ENCODE data around the gene BABAM2.

The BABAM2 gene

DNA sequence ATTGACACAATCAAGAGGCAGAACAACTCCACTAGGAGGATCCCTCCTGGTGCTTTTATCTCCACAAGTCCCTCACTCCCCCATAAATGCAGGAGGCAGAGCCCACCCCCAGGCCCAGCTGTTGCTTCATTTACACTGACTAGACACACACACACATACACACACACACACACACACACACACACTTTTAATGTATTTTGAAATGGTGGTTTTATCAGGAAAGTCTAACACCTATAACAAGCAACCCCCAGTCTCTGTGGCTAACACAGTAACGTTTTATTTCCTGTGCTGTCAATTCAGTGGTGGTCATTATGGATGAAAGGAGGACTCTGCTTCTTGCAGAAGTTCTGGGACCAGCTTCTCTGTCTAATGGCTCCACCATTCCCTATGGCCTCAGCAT, 376.8 kb downstream of the BABAM2 start:
- no peak for DNase-seq

DNA sequence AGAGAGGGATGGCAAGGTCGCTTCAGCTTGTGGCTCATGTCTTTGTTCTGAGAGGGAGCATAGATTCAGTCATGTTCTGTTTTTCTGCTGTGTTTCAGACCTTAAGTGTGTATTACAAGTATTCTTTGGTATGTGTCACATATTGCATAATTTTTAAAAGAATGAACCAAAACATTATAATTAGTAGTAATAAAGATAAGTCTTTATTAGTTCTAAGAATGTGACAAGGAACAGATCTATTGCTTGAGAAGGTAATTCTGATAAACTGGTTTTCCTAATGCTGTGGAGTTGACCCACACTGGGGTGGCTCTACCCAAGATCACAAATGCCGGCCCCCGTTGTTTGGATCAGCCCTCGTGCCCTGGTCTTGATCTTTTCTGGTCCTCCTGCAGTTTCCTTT, 377.9 kb downstream of the BABAM2 start:
- no peak for DNase-seq

DNA sequence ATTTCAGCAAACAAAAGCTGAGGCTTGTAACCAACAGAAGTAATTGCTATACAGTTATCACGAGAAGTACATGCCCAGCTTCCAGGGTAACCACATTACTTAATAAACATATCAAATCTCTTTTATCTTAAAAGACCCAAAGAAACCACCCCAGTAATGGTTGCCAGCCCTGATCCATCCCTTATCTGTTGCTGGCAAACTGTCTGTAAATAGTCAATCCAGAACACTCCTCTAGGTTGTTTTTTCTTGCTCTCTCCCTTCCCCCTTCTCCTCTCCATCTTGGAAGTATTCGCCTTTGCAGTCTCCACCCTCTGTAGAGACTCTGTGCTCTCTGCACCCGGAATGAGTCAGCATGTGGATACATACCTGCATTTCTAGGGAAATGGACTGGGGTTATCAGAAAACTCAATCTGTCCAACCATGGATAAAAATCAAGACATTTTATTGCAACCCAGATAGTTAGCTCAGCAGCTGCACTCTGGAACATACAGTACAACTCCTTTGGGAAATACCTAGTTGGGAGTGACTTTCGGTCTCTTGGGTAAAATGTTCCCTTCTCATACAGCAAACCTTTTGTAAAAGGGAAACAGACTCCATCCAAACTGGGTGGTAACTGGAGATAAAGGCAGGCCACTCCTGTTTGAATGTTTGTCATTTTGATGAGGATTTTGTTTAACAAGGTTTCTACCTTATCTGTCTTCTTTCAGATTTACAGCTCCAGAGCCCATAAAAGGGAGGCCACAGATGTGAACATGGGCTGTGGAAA, 378.7 kb downstream of the BABAM2 start:
- DNase-seq, result no peak

DNA sequence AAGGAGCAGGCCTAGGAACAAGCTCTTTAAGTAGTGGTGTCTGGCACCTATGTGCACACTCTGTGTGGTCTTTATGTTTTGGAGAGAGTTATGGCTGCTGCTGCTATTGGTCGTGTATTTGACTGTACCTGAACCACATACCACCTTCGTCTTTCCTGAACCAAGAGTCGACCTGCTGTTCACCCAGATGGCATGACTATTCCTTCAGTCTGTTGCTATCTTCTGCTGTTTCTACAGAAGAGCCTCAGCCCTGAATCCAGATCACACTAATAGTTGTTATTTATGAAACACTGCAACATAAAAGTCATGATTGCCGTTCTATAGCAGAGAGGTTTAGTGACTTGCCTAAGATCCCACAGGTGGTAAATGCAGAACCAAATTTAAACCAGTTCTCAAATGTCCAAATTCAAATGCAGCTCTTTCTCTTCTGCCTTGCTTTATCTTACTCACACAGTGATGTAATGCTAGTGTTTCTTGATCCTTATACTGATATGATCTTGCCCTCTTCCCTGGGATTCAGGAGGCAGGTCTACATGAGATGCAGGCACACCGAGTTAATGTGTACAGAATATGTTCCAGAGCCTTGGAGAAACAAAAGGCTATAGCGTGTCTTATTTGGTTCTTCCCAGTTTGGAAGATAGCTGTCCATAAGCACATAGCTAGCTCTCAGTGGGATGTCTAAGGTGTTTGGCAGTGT, 380.1 kb downstream of the BABAM2 start:
- DNase-seq, result no peak

DNA sequence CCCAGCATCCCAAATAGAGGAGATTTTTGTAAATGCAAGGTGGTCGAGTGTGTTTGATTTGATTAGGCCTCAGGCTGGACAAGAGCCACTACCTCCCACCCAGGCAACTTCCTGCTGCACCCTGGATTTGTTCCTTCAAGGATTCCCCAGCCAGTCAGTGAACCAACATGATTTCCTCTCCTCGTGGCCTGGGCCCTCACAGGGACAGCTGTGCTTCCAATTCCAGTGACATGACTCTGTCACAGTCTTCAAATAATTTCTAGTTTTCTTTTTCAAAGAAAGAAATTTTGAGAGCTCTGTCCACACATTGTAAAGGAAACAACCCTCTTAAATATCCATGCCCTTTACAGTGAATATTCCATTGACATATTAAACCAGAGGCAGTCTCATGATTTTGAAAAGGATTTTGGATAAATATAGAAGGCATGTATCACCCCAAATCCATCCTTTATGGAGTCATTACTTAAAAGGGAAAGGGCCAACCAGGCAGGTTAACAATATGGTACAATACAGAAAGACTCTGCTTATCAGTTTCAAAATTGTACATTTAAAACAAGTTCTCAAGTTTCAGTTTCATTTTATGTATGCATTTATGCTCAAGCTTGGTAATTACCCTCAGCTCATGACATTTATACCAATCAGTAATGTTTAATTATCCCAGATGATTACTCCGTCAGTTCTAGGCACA, 380.8 kb downstream of the BABAM2 start:
- DNase-seq, result no peak

- DNase-seq, result no peak
Measured at GRCh38 chr2:28271919-28272250, 381.4 kb downstream of the BABAM2 start.

DNA sequence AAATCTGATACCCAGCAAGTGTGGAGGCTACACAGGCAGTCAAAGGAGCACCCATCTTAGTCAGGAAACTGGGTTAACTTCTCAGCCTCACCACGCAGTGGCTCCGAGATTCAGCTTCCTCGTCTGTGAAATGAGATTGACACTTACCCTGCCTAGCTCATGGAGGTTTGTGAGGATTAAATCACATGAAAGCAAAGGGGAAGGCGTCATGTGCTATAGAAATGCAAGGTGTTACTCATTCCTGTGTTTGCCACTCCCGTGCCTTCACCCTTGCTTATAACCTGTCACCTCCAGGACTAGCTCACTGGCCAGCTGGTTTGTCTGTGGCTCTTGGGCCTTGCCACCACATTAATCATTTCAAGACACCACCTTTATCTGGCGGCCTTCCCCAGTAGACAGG, 383.2 kb downstream of the BABAM2 start:
- DNase-seq, result no peak

GRCh38 chr2:28274911-28275685, 384.6 kb downstream of the BABAM2 start:
- DNase-seq, result no peak

DNA sequence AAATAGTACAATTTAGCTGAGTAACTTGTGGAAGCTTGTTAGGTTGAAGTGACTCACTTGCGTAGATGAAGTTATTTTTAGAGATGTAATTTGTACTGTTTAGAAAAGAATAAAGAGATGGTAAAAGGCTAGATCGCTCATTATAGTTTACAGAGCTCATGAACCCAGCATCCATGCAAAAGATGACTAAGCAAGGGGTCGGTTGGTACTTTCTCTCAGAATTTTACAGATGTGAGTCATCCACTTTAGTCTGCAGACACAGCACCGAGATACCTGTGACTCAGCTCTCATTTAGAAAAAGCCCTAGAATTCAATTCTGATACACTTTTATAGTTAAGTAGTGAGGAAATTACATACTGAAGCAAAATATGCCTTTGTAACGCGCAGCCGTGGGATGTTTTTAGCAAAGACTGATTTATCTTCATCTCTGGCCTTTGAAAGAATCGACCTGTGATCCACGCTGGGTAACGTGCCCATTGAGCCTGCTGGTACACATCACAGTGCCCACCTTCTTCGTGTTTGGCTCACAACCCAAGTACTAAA, 385.6 kb downstream of the BABAM2 start:
- peak; percentile 13 for DNase-seq

GRCh38 chr2:28276807-28277206, 386.3 kb downstream of the BABAM2 start:
- no peak for DNase-seq

DNA sequence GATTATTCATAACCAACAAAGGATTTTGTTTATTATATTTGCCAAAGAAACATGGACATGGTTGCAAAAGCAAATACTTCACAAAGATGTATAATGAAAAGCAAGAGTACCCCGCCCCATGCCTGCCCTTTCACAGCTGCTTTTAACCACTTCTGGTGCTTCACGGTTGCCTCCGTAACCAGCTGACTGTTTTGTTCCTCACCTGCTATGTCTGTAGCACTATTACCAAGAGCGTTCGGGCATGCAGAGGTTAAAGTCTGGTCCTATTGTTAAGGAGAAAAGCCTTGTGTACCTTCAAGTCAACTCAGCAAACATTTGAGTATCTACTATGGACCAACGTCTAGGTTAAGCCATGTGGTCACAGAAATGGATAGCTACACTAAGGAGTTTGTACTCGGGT, 386.9 kb downstream of the BABAM2 start:
- DNase-seq, result no peak

- DNase-seq, result no peak
Measured at GRCh38 chr2:28279371-28279770, 388.8 kb downstream of the BABAM2 start.

DNA sequence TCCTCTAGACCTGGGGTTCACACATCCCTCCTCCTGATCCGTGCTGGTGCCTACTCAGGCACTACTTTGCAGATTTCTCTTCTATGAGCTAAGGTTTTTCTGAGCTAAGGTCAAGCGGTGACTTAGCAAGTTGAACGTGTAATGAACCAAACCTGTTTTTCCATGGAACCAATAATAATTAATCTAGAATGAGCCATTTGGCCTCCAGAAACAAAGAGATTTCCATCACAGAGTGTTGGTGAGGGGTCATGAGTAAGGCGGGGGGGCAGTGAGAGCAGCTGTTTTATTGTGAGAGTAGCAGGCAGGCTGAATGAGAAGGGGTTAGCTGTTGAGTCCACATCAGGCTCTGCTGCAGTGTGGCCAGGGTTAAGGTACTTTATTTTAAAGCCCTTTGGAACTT, 390.1 kb downstream of the BABAM2 start:
- DNase-seq, result no peak

- no peak for DNase-seq
Measured at GRCh38 chr2:28281739-28282138, 391.2 kb downstream of the BABAM2 start.

DNA sequence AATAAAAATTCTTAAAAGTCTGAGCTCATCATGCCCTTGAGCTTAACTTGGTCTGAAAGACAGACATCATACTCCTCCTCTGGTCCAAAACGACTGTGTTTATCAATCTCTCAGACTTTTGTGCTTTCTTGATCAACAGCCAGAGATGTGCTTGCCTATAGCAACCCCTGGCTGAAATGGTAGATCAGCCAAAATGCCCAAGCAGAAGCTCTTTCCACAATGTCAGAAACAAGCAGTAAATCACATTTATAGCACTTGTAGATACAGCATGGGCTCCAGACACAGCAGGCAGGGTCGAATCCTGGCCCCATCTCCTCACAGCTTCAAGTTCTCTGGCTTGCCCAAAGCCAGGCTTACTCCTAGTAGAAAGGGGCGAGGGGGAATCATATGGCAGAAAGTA, 391.7 kb downstream of the BABAM2 start:
- DNase-seq, result no peak

DNA sequence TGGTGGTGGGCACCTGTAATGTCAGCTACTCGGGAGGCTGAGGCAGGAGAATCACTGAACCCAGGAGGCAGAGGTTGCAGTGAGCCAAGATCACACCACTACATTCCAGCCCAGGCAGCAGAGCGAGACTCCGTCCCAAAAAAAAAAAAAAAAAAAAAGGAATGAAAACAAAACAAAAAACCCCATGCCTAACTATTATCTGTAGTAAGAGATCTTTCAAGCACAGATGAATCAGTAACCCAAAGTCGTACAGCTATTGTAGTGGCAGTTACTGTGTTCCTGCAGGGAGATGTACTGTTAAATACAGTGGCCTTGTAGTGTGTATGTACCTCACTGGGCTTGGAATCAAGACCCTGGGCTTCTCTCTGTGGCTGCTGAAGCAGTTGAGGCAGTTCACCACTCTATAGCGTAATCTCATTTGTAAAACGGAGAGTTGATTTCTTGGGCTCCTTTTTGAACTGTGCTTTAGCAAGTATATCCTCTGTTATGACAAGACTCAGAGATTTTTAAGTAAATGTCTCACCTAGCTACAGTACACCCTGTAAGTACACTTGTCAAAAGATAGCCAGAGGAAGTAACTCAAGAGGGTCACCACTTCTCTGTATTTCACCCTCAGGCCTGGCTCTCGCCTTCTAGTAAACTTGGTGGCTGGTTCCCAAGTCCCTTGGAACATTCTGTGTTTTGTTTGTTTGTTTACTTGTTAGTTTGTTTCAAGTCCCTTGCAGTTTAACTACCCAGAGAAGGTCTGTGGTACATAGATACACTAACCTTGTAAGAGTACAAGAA, 392.5 kb downstream of the BABAM2 start:
- no peak for DNase-seq

GRCh38 chr2:28283861-28284260, 393.3 kb downstream of the BABAM2 start:
- DNase-seq, result no peak

DNA sequence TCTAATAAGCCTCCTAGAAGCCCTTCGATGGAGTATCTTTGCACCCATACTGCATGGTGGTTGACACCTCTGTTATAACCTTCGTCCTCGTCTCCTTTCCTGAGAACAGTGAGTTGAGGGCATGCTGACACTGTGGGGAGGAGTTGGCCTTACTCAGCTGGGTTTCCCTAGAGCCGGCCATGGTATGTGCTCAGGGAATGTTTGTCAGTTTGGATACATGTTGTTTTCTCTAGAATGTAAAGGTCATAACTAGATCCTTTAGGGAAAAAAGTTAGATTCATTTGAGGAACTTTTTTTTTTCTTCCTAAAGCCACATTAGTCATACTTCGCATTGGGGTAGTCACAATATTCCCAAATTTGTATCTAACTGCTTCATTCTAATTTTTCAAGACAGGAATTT, 396.1 kb downstream of the BABAM2 start:
- DNase-seq, result no peak

GRCh38 chr2:28287256-28287915, 396.9 kb downstream of the BABAM2 start:
- DNase-seq, result no peak

DNA sequence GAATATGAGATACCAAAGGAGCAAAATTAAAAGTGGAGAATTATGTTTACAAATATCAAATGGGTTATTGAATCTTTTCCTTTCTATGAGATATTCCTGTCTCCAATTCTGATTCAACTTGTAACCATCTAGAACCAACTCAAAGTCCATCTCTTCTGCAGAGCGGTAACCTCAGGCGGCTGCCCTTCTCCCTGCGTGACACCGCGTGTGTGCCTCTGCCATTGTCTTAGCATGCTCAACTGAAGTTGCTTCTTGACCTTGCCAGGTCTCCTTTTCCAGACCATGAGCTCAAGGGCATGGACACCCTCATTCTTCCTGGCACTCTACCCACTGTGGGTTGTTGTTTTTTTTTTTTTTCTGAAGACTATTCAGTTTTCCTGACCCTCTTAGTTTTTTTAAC, 398.1 kb downstream of the BABAM2 start:
- no peak for DNase-seq

DNA sequence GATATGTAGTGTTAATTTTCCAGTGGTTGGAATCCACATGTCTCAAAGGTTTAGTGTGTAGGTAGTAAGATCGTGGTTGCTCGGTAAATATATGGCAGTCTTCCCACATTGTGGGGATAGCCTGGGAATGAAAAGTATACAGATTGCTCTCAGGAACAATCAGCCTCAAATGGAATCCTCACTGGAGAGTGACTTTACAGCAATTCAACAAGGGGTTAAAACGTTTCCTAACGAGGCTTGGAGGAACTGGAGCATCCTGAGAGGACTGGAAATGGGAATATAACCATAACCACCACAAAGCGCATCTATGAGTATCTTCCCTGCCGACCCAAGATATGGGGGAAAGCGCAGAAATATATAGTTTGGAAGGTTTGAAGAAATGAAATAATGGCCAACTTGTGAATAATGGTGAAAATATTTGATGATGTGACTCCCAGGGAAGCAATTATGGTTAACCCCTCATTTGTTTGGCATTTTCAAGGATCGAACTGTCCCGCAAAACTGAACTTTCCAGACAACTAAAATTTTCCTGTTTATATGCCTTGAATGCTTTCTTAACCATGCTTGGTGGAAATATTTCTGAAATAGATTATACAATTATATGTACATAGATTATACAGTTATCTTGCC, 401.4 kb downstream of the BABAM2 start:
- DNase-seq, result no peak

Data from GOT3 (cell line).